PC-9 (cell line): ENCODE results near the gene CD81. TPM values are rescaled to one million over a fixed set of nuclear protein-coding genes. Genes with fewer than 3 reads are reported as not detected.

Experiments used
- BruUV-seq: library from RNA; stranded (reverse); fragments of 400-500 nt; replicated peaks from 2 replicates; lab custom pipeline; 2021; lab: Mats Ljungman, UMichigan
- CTCF ChIA-PET: fragments of 300-600 bp; sonication (Branson Sonifier 250); formaldehyde crosslinking; loops from one replicate; lab custom pipeline; 2022; ENCODE audit warnings: antibody characterized with exemption; lab: Charles Lee
- POLR2A ChIA-PET: fragments of 300-600 bp; sonication (Branson Sonifier 250); formaldehyde crosslinking; loops from one replicate; lab custom pipeline; 2022; ENCODE audit warnings: antibody characterized with exemption; ENCODE audit not compliant: unreplicated experiment; lab: Charles Lee
- DNase-seq, 2 experiments: peaks; one replicate each; pipeline versions ENCODE4 v3.0.0 to v3.0.0-alpha.2; 2015 to 2022; ENCODE audit warnings: mixed read lengths in 1 of 2
- H2AFZ ChIP-seq: fragments of 200-600 bp; sonication (generic); 2 replicates; pipeline ENCODE4 v1.8.1; 2017; ENCODE audit warnings: antibody characterized with exemption
- H3F3A ChIP-seq: fragments of 200-600 bp; sonication (generic); 2 replicates; pipeline ENCODE4 v1.8.1; 2017; ENCODE audit warnings: antibody characterized with exemption, mild to moderate bottlenecking, low read depth; ENCODE audit not compliant: insufficient read depth
- H3K27ac ChIP-seq: fragments of 200-600 bp; sonication (generic); 2 replicates; pipeline ENCODE4 v1.6.1; 2016; ENCODE audit warnings: mixed run types
- H3K27me3 ChIP-seq: fragments of 200-600 bp; sonication (generic); 2 replicates; pipeline ENCODE4 v1.6.1; 2016; ENCODE audit warnings: low read depth, mixed run types; ENCODE audit not compliant: insufficient read depth
- H3K36me3 ChIP-seq: fragments of 200-600 bp; sonication (generic); 2 replicates; pipeline ENCODE4 v1.6.1; 2016; ENCODE audit warnings: low read depth, mixed run types
- H3K4me1 ChIP-seq: fragments of 200-600 bp; sonication (generic); replicated peaks from 2 replicates; pipeline ENCODE4 v1.6.1; 2016; ENCODE audit warnings: mixed run types; ENCODE audit not compliant: insufficient read depth
- H3K4me2 ChIP-seq: fragments of 200-600 bp; sonication (generic); 2 replicates; pipeline ENCODE4 v1.6.1; 2017; ENCODE audit warnings: mixed run types
- H3K4me3 ChIP-seq: fragments of 200-600 bp; sonication (generic); 2 replicates; pipeline ENCODE4 v1.6.1; 2016; ENCODE audit warnings: mixed run types
- H3K79me2 ChIP-seq: fragments of 200-600 bp; sonication (generic); 2 replicates; pipeline ENCODE4 v1.6.1; 2017; ENCODE audit warnings: low read depth, mixed run types
- H3K9me2 ChIP-seq: fragments of 200-600 bp; sonication (generic); 2 replicates; pipeline ENCODE4 v1.8.1; 2017; ENCODE audit warnings: mild to moderate bottlenecking; ENCODE audit not compliant: insufficient read depth
- H3K9me3 ChIP-seq: fragments of 200-600 bp; sonication (generic); 2 replicates; pipeline ENCODE4 v1.8.1; 2016; ENCODE audit warnings: low read depth; ENCODE audit not compliant: insufficient read depth
- H4K20me1 ChIP-seq: fragments of 200-600 bp; sonication (generic); 2 replicates; pipeline ENCODE4 v1.8.1; 2017; ENCODE audit not compliant: insufficient read depth
- EZH2 ChIP-seq: fragments of 200-600 bp; sonication (generic); IDR thresholded peaks from 2 replicates; pipeline ENCODE4 v1.8.0; 2017; ENCODE audit warnings: antibody characterized with exemption, low read depth
- intact Hi-C: fragments of 100-400 bp; cut with micrococcal nuclease; formaldehyde crosslinking; loops from one replicate; pipeline ENCODE4 v1.10.0; 2022; ENCODE audit not compliant: unreplicated experiment
- total RNA-seq: library from RNA; stranded (reverse); gene quantifications from 2 replicates; pipeline ENCODE4 v1.2.3, GENCODE V29; 2021
- TF ChIP-seq, protein P1 (sequence below): fragments of 200-600 bp; sonication (generic); conservative IDR thresholded peaks from 2 replicates; pipeline ENCODE4 v1.6.1; 2017; ENCODE audit warnings: mixed run types, antibody characterized with exemption, mild to moderate bottlenecking, moderate library complexity

The CD81 gene
- total RNA-seq, 1 experiment from 2014 or later: 180 TPM

DNA sequence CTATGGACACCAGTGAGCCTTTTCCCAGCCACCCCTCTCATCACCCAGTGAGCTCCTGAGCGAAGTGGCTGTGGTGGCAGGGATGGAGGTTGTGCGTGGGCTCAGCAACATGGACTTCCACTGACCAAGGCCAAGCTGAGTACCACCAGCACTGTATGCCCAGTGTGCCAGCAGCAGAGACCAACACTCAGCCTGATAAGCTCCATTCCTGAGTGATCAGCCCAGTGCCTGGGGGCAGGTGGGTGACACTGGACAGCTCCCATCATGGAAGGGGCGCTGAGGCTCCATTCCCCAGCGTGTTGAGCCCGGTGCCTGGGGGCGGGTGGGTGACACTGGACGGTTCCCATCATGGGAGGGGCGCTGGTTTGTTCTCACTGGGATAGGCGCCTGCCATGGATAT, 17.6 kb upstream of the CD81 start:
- H4K20me1 ChIP-seq: no peaks in the 10 kb centered on the region
- no peak overlapping the region for H3K4me2 ChIP-seq
- no TSS peak for BruUV-seq
- no peaks in the 10 kb centered on the region for H3K36me3 ChIP-seq
- no peaks in the 10 kb centered on the region for H3K79me2 ChIP-seq
- no peaks in the 10 kb centered on the region for H3K9me2 ChIP-seq
- peaks cover 10% of the 10 kb centered on the region; the same call in 1 of the 2 replicates for H3F3A ChIP-seq
- ChIA-PET POLR2A (no interaction called here), CTCF (no interaction called here)
- peaks cover 3% of the 10 kb centered on the region; the same call in 1 of the 2 replicates for H3K27me3 ChIP-seq
- DNase-seq: no peak
- H2AFZ ChIP-seq: no peak overlapping the region
- H3K27ac ChIP-seq: no peak overlapping the region
- TF ChIP-seq, protein P1, sequence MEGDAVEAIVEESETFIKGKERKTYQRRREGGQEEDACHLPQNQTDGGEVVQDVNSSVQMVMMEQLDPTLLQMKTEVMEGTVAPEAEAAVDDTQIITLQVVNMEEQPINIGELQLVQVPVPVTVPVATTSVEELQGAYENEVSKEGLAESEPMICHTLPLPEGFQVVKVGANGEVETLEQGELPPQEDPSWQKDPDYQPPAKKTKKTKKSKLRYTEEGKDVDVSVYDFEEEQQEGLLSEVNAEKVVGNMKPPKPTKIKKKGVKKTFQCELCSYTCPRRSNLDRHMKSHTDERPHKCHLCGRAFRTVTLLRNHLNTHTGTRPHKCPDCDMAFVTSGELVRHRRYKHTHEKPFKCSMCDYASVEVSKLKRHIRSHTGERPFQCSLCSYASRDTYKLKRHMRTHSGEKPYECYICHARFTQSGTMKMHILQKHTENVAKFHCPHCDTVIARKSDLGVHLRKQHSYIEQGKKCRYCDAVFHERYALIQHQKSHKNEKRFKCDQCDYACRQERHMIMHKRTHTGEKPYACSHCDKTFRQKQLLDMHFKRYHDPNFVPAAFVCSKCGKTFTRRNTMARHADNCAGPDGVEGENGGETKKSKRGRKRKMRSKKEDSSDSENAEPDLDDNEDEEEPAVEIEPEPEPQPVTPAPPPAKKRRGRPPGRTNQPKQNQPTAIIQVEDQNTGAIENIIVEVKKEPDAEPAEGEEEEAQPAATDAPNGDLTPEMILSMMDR: no peak
- no peak for TF ChIP-seq EZH2
- H3K4me3 ChIP-seq: no peak overlapping the region
- H3K9me3 ChIP-seq: no peaks in the 10 kb centered on the region
- H3K4me1 ChIP-seq: peaks cover 9% of the 10 kb centered on the region; the same call in 1 of the 2 replicates
- intact Hi-C loops: no loop called here

DNA sequence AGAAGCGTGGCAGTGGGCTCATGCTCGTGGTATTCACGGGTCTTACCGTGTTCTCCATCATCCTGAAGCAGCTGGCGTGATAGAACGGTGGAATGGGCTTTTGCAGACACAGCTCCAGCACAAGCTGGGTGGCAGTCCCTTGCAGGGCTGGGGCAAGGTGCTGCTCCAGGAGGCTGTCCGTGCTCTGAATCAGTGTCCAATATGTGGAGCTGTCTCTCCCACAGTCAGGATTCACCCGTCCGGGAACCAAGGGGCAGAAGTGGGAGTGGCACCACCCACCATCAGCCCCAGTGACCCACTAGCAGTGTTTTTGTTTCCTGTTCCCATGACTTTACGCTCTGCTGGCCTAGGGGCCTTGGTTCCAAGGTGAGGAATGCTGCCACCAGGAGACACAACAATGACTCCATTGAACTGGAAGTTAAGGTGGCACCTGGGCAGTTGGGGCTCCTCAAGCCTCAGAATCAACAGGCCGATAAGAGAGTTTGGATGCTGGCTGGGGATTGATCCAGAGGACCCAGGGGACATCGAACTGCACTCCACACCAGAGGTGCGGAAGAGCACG, 16.9 kb upstream of the CD81 start:
- no peak overlapping the region for H3K4me3 ChIP-seq
- H3K27me3 ChIP-seq: peaks cover 3% of the 10 kb centered on the region; the same call in 1 of the 2 replicates
- H3K9me2 ChIP-seq: no peaks in the 10 kb centered on the region
- no peaks in the 10 kb centered on the region for H3K36me3 ChIP-seq
- intact Hi-C loops: no loop called here
- peaks cover 7% of the 10 kb centered on the region; the same call in 1 of the 2 replicates for H3K4me1 ChIP-seq
- CTCF ChIA-PET: no interaction called here
- no peak overlapping the region for H3K27ac ChIP-seq
- H4K20me1 ChIP-seq: no peaks in the 10 kb centered on the region
- POLR2A ChIA-PET: interaction anchor here (0.5 kb wide), 1 partner anchor 17 kb away, joined by 3 read pairs; no protein-coding TSS in a partner anchor
- H3F3A ChIP-seq: peaks cover 5% of the 10 kb centered on the region; the same call in 1 of the 2 replicates
- H3K4me2 ChIP-seq: no peak overlapping the region
- no peaks in the 10 kb centered on the region for H3K9me3 ChIP-seq
- H3K79me2 ChIP-seq: no peaks in the 10 kb centered on the region
- DNase-seq: no peak
- BruUV-seq: no TSS peak
- H2AFZ ChIP-seq: no peak overlapping the region
- no peak for TF ChIP-seq EZH2
- TF ChIP-seq, protein P1: no peak

- Histone ChIP-seq H4K20me1 (no peaks in the 10 kb centered on the region), H3K36me3 (no peaks in the 10 kb centered on the region), H3K79me2 (no peaks in the 10 kb centered on the region), H3K27me3 (peaks cover 3% of the 10 kb centered on the region; the same call in 1 of the 2 replicates), H3K9me3 (no peaks in the 10 kb centered on the region), H3K9me2 (no peaks in the 10 kb centered on the region), H2AFZ (no peak overlapping the region), H3K4me3 (no peak overlapping the region), H3F3A (no peaks in the 10 kb centered on the region), H3K4me2 (no peak overlapping the region), H3K4me1 (no peaks in the 10 kb centered on the region), H3K27ac (no peak overlapping the region)
- BruUV-seq: no TSS peak
- TF ChIP-seq, protein P1: no peak
- no peak for TF ChIP-seq EZH2
- no peak for DNase-seq
- POLR2A ChIA-PET: no interaction called here
- CTCF ChIA-PET: no interaction called here
- intact Hi-C loops: no loop called here
Observed at GRCh38 chr11:2361565-2361964, 15.5 kb upstream of the CD81 start.
